ENCODE data around the gene ABHD8. TPM values are rescaled to one million over a fixed set of nuclear protein-coding genes. Genes with fewer than 3 reads are reported as not detected.

The ABHD8 gene
- total RNA-seq, 1 donor from 2014 or later = 4.6 TPM

DNA sequence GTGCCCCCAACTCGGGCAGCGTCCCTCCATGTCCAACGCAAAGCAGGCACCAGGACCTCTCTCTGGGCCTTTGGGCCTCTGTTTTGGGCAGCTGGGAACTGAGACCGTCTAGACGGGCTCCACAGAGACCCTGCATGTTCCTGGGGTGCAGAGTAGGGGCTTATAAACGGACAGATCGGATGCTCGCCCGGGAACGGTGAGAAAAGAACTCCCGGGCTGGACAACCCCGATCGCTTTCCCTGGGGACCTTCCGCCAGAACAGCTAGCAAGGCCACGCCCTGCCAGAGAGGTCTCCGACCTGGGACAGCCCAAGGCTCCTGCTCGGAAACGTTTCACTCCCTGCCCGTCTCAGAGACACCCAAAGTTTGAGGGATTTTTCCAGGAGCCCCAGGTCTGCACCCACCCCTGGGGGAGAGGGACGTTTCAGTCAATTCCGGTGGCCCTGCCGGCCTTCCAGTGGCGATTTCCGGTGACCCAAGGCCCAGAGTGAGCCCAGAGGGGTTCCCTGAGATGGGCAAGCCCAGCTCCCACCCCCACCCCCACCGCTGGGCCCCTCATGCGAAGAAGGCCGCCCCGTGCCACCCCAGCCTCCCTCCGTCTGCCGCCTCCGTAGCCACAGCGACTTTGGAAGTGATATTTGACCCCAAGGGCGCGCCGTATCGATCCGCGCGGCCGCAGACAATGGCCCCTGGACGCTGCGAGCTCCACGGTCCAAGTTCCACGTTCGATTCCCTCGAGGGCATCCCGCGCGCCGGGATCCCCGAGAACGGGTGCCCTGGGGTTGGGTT, 59.2 kb downstream of the ABHD8 start:
- Histone ChIP-seq H3K4me1 (peaks cover 30% of the 10 kb centered on the region), H3K4me3 (peak overlapping the region; percentile 84), H2AFZ (replicated peaks) (no peak overlapping the region), H3F3A (ENCODE audit: low read depth) (peaks cover 43% of the 10 kb centered on the region), H3K27ac (no peak overlapping the region), H3K4me2 (peak overlapping the region; percentile 91), H3K36me3 (no peaks in the 10 kb centered on the region), H4K20me1 (ENCODE audit: low read depth) (peaks cover 49% of the 10 kb centered on the region), H3K27me3 (no peaks in the 10 kb centered on the region), H3K79me2 (ENCODE audit: low read depth) (peaks cover 49% of the 10 kb centered on the region), H3K9me3 (ENCODE audit: low read depth) (no peaks in the 10 kb centered on the region), H3K9ac (no peak overlapping the region)
- Mint-ChIP-seq H3K27ac (peak overlapping the region; percentile 90), H3K4me3 (peak overlapping the region; percentile 96), H3K36me3 (no peaks in the 10 kb centered on the region), H3K4me1 (peaks cover 56% of the 10 kb centered on the region), H3K9me3 (peaks cover 2% of the 10 kb centered on the region), H3K27me3 (ENCODE audit: insufficient read depth, low read depth) (peaks cover 10% of the 10 kb centered on the region)
- DNase-seq (ENCODE audit: low spot score) = peak; percentile 76
- no peak for TF ChIP-seq CTCF (IDR thresholded peaks at IDR 0.05)
- no peak for TF ChIP-seq EZH2phosphoT487 (IDR thresholded peaks at IDR 0.05)
- no peak for TF ChIP-seq EZH2 (IDR thresholded peaks at IDR 0.05)

- peaks cover 1% of the 10 kb centered on the region for H3K36me3 Mint-ChIP-seq
- Histone ChIP-seq H3K4me3 (peak overlapping the region; percentile 84), H3K4me2 (peak overlapping the region; percentile 91), H3K36me3 (no peaks in the 10 kb centered on the region), H4K20me1 (ENCODE audit: low read depth) (peaks cover 49% of the 10 kb centered on the region), H3K4me1 (peaks cover 24% of the 10 kb centered on the region), H2AFZ (replicated peaks) (no peak overlapping the region), H3F3A (ENCODE audit: low read depth) (peaks cover 38% of the 10 kb centered on the region), H3K27me3 (no peaks in the 10 kb centered on the region), H3K9ac (no peak overlapping the region), H3K9me3 (ENCODE audit: low read depth) (no peaks in the 10 kb centered on the region), H3K27ac (no peak overlapping the region), H3K79me2 (ENCODE audit: low read depth) (peaks cover 49% of the 10 kb centered on the region)
- H3K27ac Mint-ChIP-seq = no peak overlapping the region
- peaks cover 2% of the 10 kb centered on the region for H3K9me3 Mint-ChIP-seq
- H3K4me3 Mint-ChIP-seq = peak overlapping the region; percentile 96
- TF ChIP-seq EZH2phosphoT487 (IDR thresholded peaks at IDR 0.05) (no peak), CTCF (IDR thresholded peaks at IDR 0.05) (no peak), EZH2 (IDR thresholded peaks at IDR 0.05) (no peak)
- peaks cover 48% of the 10 kb centered on the region for H3K4me1 Mint-ChIP-seq
- DNase-seq (ENCODE audit: low spot score) = no peak
- peaks cover 10% of the 10 kb centered on the region for H3K27me3 Mint-ChIP-seq (ENCODE audit: insufficient read depth, low read depth)
Observed at GRCh38 chr19:17243211-17243829, 59.9 kb downstream of the ABHD8 start.

DNA sequence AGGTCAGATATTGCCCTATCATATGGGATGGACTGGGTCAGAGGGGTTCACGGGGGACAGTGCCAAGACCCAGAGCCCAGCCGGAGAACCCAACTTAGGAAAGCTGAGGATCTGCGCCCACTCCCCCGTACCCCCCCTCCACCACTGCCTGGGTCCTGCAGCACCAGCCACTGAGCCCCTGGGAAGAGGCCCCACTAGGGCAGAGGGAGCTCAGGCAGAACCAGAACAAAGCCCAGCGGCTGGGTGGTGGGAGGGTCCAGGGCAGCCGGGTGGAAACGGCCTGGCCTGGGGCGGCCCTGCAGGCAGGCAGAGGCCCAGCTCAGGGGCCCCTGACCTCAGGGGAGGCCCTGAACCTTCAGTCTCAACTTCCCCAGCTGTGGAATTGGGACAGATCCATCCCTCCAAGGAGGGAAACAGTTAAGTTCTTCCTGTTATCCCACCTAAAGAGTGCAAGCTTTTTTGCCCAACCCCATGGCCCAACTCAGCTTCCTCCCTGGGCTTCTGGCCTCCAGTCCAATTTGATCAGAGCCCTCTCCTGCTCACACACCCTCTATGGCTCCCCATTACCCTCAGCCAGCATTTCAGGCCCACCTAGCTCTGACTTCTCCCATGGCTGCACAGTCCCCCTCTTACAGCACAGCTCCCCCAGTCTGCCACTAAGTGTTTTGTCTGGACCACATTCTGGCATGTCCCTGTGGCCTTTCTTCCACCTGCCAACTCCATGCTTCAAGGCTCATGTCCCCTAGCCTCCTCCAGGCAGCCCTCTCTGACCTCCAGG, 60.6 kb downstream of the ABHD8 start:
- Mint-ChIP-seq H3K4me3 (peak overlapping the region; percentile 96), H3K4me1 (peaks cover 45% of the 10 kb centered on the region), H3K27me3 (ENCODE audit: insufficient read depth, low read depth) (peaks cover 10% of the 10 kb centered on the region), H3K27ac (peak overlapping the region; percentile 46), H3K36me3 (peaks cover 5% of the 10 kb centered on the region), H3K9me3 (peaks cover 2% of the 10 kb centered on the region)
- no peak for TF ChIP-seq EZH2 (IDR thresholded peaks at IDR 0.05)
- TF ChIP-seq CTCF (IDR thresholded peaks at IDR 0.05) = no peak
- no peak for TF ChIP-seq EZH2phosphoT487 (IDR thresholded peaks at IDR 0.05)
- peaks cover 49% of the 10 kb centered on the region for H4K20me1 ChIP-seq (ENCODE audit: low read depth)
- H3F3A ChIP-seq (ENCODE audit: low read depth) = peaks cover 38% of the 10 kb centered on the region
- peaks cover 17% of the 10 kb centered on the region for H3K4me1 ChIP-seq
- H3K79me2 ChIP-seq (ENCODE audit: low read depth) = peaks cover 49% of the 10 kb centered on the region
- no peaks in the 10 kb centered on the region for H3K36me3 ChIP-seq
- no peak overlapping the region for H2AFZ ChIP-seq (replicated peaks)
- no peaks in the 10 kb centered on the region for H3K9me3 ChIP-seq (ENCODE audit: low read depth)
- no peak overlapping the region for H3K27ac ChIP-seq
- H3K4me3 ChIP-seq = no peak overlapping the region
- no peaks in the 10 kb centered on the region for H3K27me3 ChIP-seq
- no peak for DNase-seq (ENCODE audit: low spot score)
- no peak overlapping the region for H3K9ac ChIP-seq
- peak overlapping the region; percentile 91 for H3K4me2 ChIP-seq

Other genes with a start within 250 kb of the ABHD8 start
- 15.6 and 16.3 TPM in 2 replicates for gene HAUS8, start 228.0 kb downstream of the ABHD8 start, total RNA-seq (ENCODE audit: low replicate concordance)
- gene MYO9B, start 227.6 kb downstream of the ABHD8 start, total RNA-seq (ENCODE audit: low replicate concordance) = 38.5 and 42.2 TPM in 2 replicates
- 12.1 and 13.6 TPM in 2 replicates for gene USE1, start 88.1 kb downstream of the ABHD8 start, total RNA-seq (ENCODE audit: low replicate concordance)
- gene OCEL1, start 77.2 kb downstream of the ABHD8 start, total RNA-seq (ENCODE audit: low replicate concordance) = 4.6 and 7.7 TPM in 2 replicates
- gene NR2F6, start 57.5 kb downstream of the ABHD8 start, total RNA-seq (ENCODE audit: low replicate concordance) = 14.3 and 67.0 TPM in 2 replicates
- gene USHBP1, start 38.7 kb downstream of the ABHD8 start, total RNA-seq (ENCODE audit: low replicate concordance) = 0.28 and 1.1 TPM in 2 replicates
- gene BABAM1, start 36.0 kb downstream of the ABHD8 start, total RNA-seq (ENCODE audit: low replicate concordance) = 89.8 and 107 TPM in 2 replicates
- 2.3 and 3.3 TPM in 2 replicates for gene ANKLE1, start 21.5 kb downstream of the ABHD8 start, total RNA-seq (ENCODE audit: low replicate concordance)
- 25.9 and 38.8 TPM in 2 replicates for gene MRPL34, start 2.4 kb upstream of the ABHD8 start, total RNA-seq (ENCODE audit: low replicate concordance)
- 21.9 and 27.7 TPM in 2 replicates for gene DDA1, start 6.1 kb upstream of the ABHD8 start, total RNA-seq (ENCODE audit: low replicate concordance)
- 11.4 and 25.0 TPM in 2 replicates for gene ANO8, start 31.4 kb upstream of the ABHD8 start, total RNA-seq (ENCODE audit: low replicate concordance)
- gene GTPBP3, start 34.1 kb upstream of the ABHD8 start, total RNA-seq (ENCODE audit: low replicate concordance) = 13.2 and 47.6 TPM in 2 replicates
- gene PLVAP, start 73.9 kb upstream of the ABHD8 start, total RNA-seq (ENCODE audit: low replicate concordance) = 0.11 and 0.37 TPM in 2 replicates
- 0.56 and 1.1 TPM in 2 replicates for gene CCDC194, start 90.8 kb upstream of the ABHD8 start, total RNA-seq (ENCODE audit: low replicate concordance)
- 44.8 and 65.5 TPM in 2 replicates for gene BST2, start 102.2 kb upstream of the ABHD8 start, total RNA-seq (ENCODE audit: low replicate concordance)
- gene MVB12A, start 116.6 kb upstream of the ABHD8 start, total RNA-seq (ENCODE audit: low replicate concordance) = 33.2 and 88.6 TPM in 2 replicates
- gene TMEM221, start 145.2 kb upstream of the ABHD8 start, total RNA-seq (ENCODE audit: low replicate concordance) = 0.17 and 2.2 TPM in 2 replicates
- gene NXNL1, start 157.5 kb upstream of the ABHD8 start, total RNA-seq (ENCODE audit: low replicate concordance) = not detected in 2 replicates
- gene SLC27A1, start 167.1 kb upstream of the ABHD8 start, total RNA-seq (ENCODE audit: low replicate concordance) = 13.9 and 22.4 TPM in 2 replicates
- gene PGLS, start 208.2 kb upstream of the ABHD8 start, total RNA-seq (ENCODE audit: low replicate concordance) = 22.8 and 86.0 TPM in 2 replicates